OCI-LY7 (cell line): ENCODE results near the gene KCNQ5. TPM values are rescaled to one million over a fixed set of nuclear protein-coding genes. Genes with fewer than 3 reads are reported as not detected.

Experiments
- BruUV-seq: library from RNA; stranded (reverse); fragments of 400-500 nt; replicated peaks from 2 replicates; lab custom pipeline; 2021; lab: Mats Ljungman, UMichigan
- CTCF ChIA-PET: fragments of 300-600 bp; sonication (Branson Sonifier 250); formaldehyde crosslinking; loops from one replicate; lab custom pipeline; 2022; ENCODE audit warnings: antibody characterized with exemption; ENCODE audit not compliant: unreplicated experiment; lab: Charles Lee
- POLR2A ChIA-PET: fragments of 300-600 bp; sonication (Branson Sonifier 250); formaldehyde crosslinking; loops from one replicate; lab custom pipeline; 2022; ENCODE audit warnings: antibody characterized with exemption; lab: Charles Lee
- DNase-seq: peaks from one replicate; pipeline ENCODE4 v3.0.0-alpha.2; 2015; ENCODE audit warnings: low spot score
- H2AFZ ChIP-seq: fragments of 200-600 bp; sonication (generic), shearing (Covaris generic); 2 replicates; pipeline ENCODE4 v1.6.1; 2014; ENCODE audit warnings: mild to moderate bottlenecking, antibody characterized with exemption, low read length, moderate library complexity
- H3K27ac ChIP-seq: fragments of 200-600 bp; sonication (generic); 2 replicates; pipeline ENCODE4 v1.5.1; 2014; ENCODE audit warnings: mixed run types, low read depth, mild to moderate bottlenecking, moderate library complexity, low read length, inconsistent platforms; ENCODE audit not compliant: poor library complexity, severe bottlenecking
- H3K36me3 ChIP-seq: fragments of 200-600 bp; sonication (generic); 2 replicates; pipeline ENCODE4 v1.6.1; 2014; ENCODE audit warnings: mild to moderate bottlenecking, antibody characterized with exemption, low read length, moderate library complexity, mixed read lengths; ENCODE audit not compliant: insufficient read depth
- H3K4me1 ChIP-seq: fragments of 200-600 bp; sonication (generic); 2 replicates; pipeline ENCODE4 v1.5.1; 2014; ENCODE audit warnings: mild to moderate bottlenecking, low read length; ENCODE audit not compliant: insufficient read depth, poor library complexity, severe bottlenecking
- H3K4me2 ChIP-seq: fragments of 200-600 bp; sonication (generic); 2 replicates; pipeline ENCODE4 v1.6.1; 2014; ENCODE audit warnings: mild to moderate bottlenecking, low read length
- H3K4me3 ChIP-seq: fragments of 200-600 bp; sonication (generic); 2 replicates; pipeline ENCODE4 v1.5.1; 2014; ENCODE audit warnings: mild to moderate bottlenecking, low read depth, low read length; ENCODE audit not compliant: poor library complexity, severe bottlenecking
- H3K79me2 ChIP-seq: fragments of 200-600 bp; sonication (generic); 2 replicates; pipeline ENCODE4 v1.6.1; 2016; ENCODE audit warnings: low read depth, mild to moderate bottlenecking, low read length, moderate library complexity, mixed read lengths; ENCODE audit not compliant: insufficient read depth
- H3K9me2 ChIP-seq: fragments of 200-600 bp; sonication (generic); 2 replicates; pipeline ENCODE4 v1.6.1; 2016; ENCODE audit warnings: mild to moderate bottlenecking, low read length, mixed read lengths; ENCODE audit not compliant: insufficient read depth
- H3K9me3 ChIP-seq: fragments of 200-600 bp; sonication (generic); 2 replicates; pipeline ENCODE4 v1.6.1; 2014; ENCODE audit warnings: mild to moderate bottlenecking, mixed run types, low read length, mixed read lengths
- H4K20me1 ChIP-seq: fragments of 200-600 bp; sonication (generic); 2 replicates; pipeline ENCODE4 v1.6.1; 2014; ENCODE audit warnings: mild to moderate bottlenecking, antibody characterized with exemption, low read length, moderate library complexity, mixed read lengths; ENCODE audit not compliant: insufficient read depth
- EZH2phosphoT487 ChIP-seq: fragments of 200-600 bp; sonication (generic); IDR thresholded peaks from 2 replicates; pipeline ENCODE4 v1.6.1; 2018; ENCODE audit warnings: low read depth, borderline replicate concordance, mild to moderate bottlenecking, mixed run types, antibody characterized with exemption, low read length, moderate library complexity, mixed read lengths
- intact Hi-C: fragments of 100-400 bp; cut with micrococcal nuclease; formaldehyde crosslinking; loops from one replicate; pipeline ENCODE4 v1.10.0; 2022; ENCODE audit not compliant: unreplicated experiment
- total RNA-seq, 2 experiments: library from RNA; depleted of rRNA in 1 of 2; stranded (reverse); fragments of >200 nt in 1 of 2; shearing (Covaris generic) in 1 of 2; gene quantifications; 2 replicates each; pipeline ENCODE4 v1.2.3, GENCODE V29; 2014 to 2022
- TF ChIP-seq, protein P1 (sequence below): fragments of 200-600 bp; sonication (generic); conservative IDR thresholded peaks from 2 replicates; pipeline ENCODE4 v1.5.1; 2014; ENCODE audit warnings: mild to moderate bottlenecking, antibody characterized with exemption, low read length, moderate library complexity, mixed read lengths

KCNQ5 gene
- total RNA-seq, 2 experiments from 2014 or later: 26.1 to 29.7 TPM

DNA sequence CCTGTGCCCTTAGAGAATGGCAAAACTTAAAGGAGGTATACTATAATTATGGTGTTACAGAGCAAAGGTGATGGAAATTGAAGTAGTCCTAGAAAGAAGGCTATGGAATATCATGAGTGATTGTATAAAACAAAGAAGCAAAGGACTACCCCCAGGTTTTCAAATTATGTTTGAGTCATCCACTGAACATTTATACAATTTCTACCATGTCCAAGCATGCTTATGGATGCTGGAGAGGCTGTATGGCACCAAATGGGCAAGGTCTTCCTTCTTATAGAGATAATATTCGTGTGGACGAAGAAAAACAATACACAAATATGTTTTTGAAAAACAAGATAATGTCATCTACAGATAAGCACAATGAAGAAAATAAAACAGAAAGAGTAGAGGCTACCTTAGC, 425.9 kb downstream of the KCNQ5 start:
- H4K20me1 ChIP-seq: no peaks in the 10 kb centered on the region
- H3K9me3 ChIP-seq: no peaks in the 10 kb centered on the region
- no peak overlapping the region for H2AFZ ChIP-seq
- H3K36me3 ChIP-seq: no peaks in the 10 kb centered on the region
- H3K9me2 ChIP-seq: no peaks in the 10 kb centered on the region
- POLR2A ChIA-PET: no interaction called here
- no TSS peak for BruUV-seq
- intact Hi-C loops: no loop called here
- no peak overlapping the region for H3K4me2 ChIP-seq
- CTCF ChIA-PET: no interaction called here
- H3K79me2 ChIP-seq: no peaks in the 10 kb centered on the region
- no peak for TF ChIP-seq EZH2phosphoT487
- TF ChIP-seq, protein P1, sequence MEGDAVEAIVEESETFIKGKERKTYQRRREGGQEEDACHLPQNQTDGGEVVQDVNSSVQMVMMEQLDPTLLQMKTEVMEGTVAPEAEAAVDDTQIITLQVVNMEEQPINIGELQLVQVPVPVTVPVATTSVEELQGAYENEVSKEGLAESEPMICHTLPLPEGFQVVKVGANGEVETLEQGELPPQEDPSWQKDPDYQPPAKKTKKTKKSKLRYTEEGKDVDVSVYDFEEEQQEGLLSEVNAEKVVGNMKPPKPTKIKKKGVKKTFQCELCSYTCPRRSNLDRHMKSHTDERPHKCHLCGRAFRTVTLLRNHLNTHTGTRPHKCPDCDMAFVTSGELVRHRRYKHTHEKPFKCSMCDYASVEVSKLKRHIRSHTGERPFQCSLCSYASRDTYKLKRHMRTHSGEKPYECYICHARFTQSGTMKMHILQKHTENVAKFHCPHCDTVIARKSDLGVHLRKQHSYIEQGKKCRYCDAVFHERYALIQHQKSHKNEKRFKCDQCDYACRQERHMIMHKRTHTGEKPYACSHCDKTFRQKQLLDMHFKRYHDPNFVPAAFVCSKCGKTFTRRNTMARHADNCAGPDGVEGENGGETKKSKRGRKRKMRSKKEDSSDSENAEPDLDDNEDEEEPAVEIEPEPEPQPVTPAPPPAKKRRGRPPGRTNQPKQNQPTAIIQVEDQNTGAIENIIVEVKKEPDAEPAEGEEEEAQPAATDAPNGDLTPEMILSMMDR: no peak
- no peaks in the 10 kb centered on the region for H3K4me1 ChIP-seq
- no peak overlapping the region for H3K4me3 ChIP-seq
- no peak for DNase-seq
- H3K27ac ChIP-seq: no peak overlapping the region

DNA sequence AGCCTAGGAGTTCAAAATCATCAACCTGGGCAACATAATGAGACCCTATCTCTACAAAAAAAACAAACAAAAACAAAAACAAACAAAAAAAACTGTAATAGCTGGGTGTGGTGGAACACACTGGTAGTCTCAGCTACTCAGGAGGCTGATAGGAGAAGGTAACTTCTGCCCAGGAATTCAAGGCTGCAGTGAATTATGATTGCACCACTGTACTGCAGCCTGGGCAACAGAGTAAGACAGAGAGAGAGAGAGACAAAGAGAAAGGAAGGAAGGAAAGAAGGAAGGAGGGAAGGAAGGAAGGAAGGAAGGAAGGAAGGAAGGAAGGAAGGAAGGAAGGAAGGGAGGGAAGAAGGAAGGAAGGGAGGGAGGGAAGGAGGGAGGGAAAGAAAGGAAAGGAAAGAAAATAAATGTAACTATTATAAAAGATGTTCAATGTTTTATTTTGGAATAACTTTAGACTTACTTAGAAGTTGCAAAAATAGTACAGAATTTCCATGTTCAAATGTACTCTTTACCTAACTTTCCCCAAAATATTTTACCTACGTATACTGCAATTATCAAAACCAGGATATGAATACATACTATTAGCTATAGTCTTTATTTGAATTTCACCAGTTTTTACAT, 428.2 kb downstream of the KCNQ5 start:
- Histone ChIP-seq H2AFZ (no peak overlapping the region), H3K79me2 (no peaks in the 10 kb centered on the region), H4K20me1 (no peaks in the 10 kb centered on the region), H3K9me2 (no peaks in the 10 kb centered on the region), H3K4me3 (no peak overlapping the region), H3K4me2 (no peak overlapping the region), H3K9me3 (no peaks in the 10 kb centered on the region), H3K27ac (no peak overlapping the region), H3K4me1 (no peaks in the 10 kb centered on the region), H3K36me3 (no peaks in the 10 kb centered on the region)
- no peak for TF ChIP-seq EZH2phosphoT487
- BruUV-seq: no TSS peak
- ChIA-PET CTCF (no interaction called here), POLR2A (interaction anchor here (0.6 to 1.3 kb wide), 4 partner anchors 8 to 679 kb away, joined by 3 read pairs; no protein-coding TSS in a partner anchor)
- intact Hi-C loops: no loop called here
- no peak for DNase-seq

DNA sequence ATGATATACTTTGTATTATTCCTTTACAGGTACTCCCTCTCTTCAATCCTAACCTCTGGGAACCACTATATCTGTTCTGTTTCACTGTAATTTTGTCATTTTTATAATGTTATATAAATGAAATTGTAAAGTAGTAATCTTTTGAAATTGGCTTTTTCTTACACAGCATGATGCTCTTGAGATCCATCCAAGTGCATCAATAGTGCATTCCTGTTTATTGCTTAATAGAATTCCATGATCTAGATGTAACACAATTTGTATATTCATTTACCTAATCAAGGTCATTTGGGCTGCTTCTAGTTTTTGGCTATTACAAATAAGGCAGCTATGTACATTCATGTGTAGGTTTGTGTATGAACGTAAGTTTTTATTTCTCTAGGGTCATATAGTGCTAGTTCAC, 428.8 kb downstream of the KCNQ5 start:
- no peak for DNase-seq
- no peak for TF ChIP-seq EZH2phosphoT487
- TF ChIP-seq, protein P1: no peak
- Histone ChIP-seq H2AFZ (no peak overlapping the region), H3K4me3 (no peak overlapping the region), H3K79me2 (no peaks in the 10 kb centered on the region), H3K9me3 (no peaks in the 10 kb centered on the region), H3K4me1 (no peaks in the 10 kb centered on the region), H3K9me2 (no peaks in the 10 kb centered on the region), H4K20me1 (no peaks in the 10 kb centered on the region), H3K36me3 (no peaks in the 10 kb centered on the region), H3K4me2 (no peak overlapping the region), H3K27ac (no peak overlapping the region)
- ChIA-PET POLR2A (interaction anchor here (1.3 kb wide), 1 partner anchor 8 kb away, joined by 3 read pairs; no protein-coding TSS in a partner anchor), CTCF (no interaction called here)
- BruUV-seq: no TSS peak
- intact Hi-C loops: no loop called here
